EH (cell line): ENCODE data around the gene KIRREL2.
A peak's percentile ranks its signal among the peaks of the same experiment; 100 is the strongest.
"Not testable (repeated sequence)": the region's sequence is repeated elsewhere in the genome, so short reads cannot be mapped to it uniquely, and the experiment has no call there.

ENCODE experiments used
- DNase-seq: peaks from one replicate; pipeline ENCODE4 v3.0.0-alpha.2; 2015; ENCODE audit warnings: low read depth

Gene KIRREL2

GRCh38 chr19:35899547-35900214 is 43.0 kb downstream of the KIRREL2 start:
- peak; percentile 81 for DNase-seq

GRCh38 chr19:35901055-35901644 is 44.4 kb downstream of the KIRREL2 start:
- peak; percentile 88 for DNase-seq

DNA sequence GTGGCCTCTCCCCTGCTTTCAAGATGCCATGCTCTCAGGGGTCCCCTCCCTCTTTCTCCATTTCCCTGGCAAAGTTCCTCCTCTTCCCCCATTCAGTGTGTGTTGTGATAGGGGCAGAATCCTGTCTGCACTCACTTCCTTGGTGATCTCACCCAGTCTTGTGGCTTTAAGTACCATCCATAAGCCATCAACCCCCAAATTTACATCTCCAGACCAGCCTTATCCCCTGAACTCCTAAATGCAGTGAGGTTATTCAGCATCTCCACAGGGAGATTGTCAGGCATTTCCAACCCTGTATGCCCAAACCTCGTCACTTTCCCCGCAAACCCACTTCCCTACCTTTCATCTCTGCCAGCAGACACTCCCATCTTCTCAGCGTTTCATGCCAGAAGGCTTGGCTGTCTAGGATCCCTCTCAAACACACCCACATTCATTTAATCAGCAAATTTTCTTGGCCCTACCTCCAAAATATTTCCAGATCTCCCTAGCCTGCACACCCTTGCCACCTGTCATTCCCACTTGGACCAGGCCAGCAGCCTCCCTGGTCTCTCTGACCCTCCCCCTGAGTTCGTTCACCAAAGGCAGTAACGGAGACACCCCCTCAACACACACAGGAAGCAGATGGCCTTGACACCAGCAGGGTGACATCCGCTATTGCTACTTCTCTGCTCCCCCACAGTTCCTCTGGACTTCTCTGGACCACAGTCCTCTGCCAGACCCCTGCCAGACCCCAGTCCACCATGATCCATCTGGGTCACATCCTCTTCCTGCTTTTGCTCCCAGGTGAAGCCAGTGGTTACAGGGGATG is 45.3 kb downstream of the KIRREL2 start, which contains the start of gene HCST:
Gene HCST (plus strand): TSS at position 676 of the 808 bp plus-strand sequence. CDS start 65 bp downstream, at position 741.
- peak; percentile 76 for DNase-seq

- DNase-seq: no peak
These were observed 46.3 kb downstream of the KIRREL2 start for GRCh38 chr19:35902870-35903475.

GRCh38 chr19:35903550-35904179 is 47.0 kb downstream of the KIRREL2 start:
- DNase-seq: peak; percentile 87

- DNase-seq: no peak
These were observed 47.8 kb downstream of the KIRREL2 start for GRCh38 chr19:35904311-35905068.

- peak; percentile 41 for DNase-seq
These were observed 48.5 kb downstream of the KIRREL2 start for GRCh38 chr19:35905178-35905727.

- DNase-seq: no peak
These were observed 50.6 kb downstream of the KIRREL2 start for GRCh38 chr19:35907377-35907745.

GRCh38 chr19:35908010-35908441 is 51.3 kb downstream of the KIRREL2 start, which contains the start of gene TYROBP:
Gene TYROBP, minus strand, starts transcription at chr19:35908295. Its CDS starts 67 bp downstream, at chr19:35908228.
- DNase-seq: no peak

DNA sequence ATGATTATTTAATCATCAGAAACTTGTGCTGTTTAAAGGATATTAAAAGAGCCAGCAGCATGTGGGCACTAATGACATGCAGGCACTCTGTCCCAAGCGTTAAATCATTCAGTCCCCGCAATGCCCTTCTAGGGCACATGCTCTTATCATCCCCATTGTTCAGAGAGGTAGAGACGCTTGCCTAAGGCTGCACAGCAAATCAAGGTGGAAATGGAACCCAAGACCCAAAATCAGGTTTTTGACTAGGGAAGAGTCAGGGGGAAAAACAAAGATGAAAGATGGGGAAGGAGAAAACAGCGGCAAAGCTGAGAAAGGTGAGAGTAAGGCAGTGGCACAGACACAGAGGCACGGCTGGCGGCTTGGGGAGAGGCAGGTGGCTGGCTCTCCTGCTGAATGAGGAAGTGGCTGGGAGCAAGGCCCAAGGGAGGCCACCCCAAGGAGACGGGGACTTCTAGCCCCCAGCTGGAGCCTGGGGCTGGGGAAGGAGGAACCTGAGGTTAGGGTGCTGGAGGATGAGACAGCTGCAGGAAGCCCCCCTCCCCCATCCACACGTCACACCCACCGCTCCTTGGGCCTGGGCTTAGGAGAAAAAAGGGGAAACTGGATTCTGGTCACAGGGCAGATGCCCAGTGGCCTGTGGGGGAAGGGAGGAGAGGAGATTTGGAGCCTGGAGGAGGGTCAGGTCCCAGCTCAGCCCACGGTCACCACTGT is 52.4 kb downstream of the KIRREL2 start:
- no peak for DNase-seq

- DNase-seq: no peak
These were observed 52.9 kb downstream of the KIRREL2 start for GRCh38 chr19:35909684-35910035.

- not testable (repeated sequence) for DNase-seq
These were observed 53.6 kb downstream of the KIRREL2 start for GRCh38 chr19:35910355-35910754.

GRCh38 chr19:35911173-35911572 is 54.5 kb downstream of the KIRREL2 start:
- no peak for DNase-seq

GRCh38 chr19:35911790-35912189 is 55.1 kb downstream of the KIRREL2 start:
- no peak for DNase-seq

DNA sequence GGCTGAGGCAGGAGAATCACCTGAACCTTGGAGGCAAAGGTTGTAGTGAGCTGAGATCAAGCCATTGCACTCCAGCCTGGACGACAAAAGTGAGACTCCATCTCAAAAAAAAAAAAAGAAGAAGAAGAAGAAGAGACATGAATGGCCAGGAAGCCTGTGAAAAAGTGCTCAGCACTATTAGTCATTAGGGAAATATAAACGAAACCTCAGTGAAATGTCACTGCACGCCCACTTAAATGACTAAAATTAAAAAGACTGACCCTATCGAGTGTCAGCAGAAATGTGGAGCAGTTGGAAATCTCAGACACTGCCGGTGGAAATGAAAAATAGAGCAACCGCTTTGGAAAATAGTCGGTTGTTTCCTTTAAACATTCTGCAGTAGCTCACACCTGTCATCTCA is 56.9 kb downstream of the KIRREL2 start:
- peak; percentile 63 for DNase-seq

GRCh38 chr19:35915443-35915842 is 58.7 kb downstream of the KIRREL2 start:
- no peak for DNase-seq
